GM11168 (cell line): ENCODE data around the gene UBXN11.
"Not testable (repeated sequence)": the region's sequence is repeated elsewhere in the genome, so short reads cannot be mapped to it uniquely, and the experiment has no call there.

Experiments
- in situ Hi-C: fragments of 300-500 bp; cut with MboI; formaldehyde crosslinking; loops from one replicate; pipeline ENCODE4 v1.12.0; 2022; ENCODE audit warnings: low sequenced_read_pairs; ENCODE audit not compliant: unreplicated experiment

The UBXN11 gene

DNA sequence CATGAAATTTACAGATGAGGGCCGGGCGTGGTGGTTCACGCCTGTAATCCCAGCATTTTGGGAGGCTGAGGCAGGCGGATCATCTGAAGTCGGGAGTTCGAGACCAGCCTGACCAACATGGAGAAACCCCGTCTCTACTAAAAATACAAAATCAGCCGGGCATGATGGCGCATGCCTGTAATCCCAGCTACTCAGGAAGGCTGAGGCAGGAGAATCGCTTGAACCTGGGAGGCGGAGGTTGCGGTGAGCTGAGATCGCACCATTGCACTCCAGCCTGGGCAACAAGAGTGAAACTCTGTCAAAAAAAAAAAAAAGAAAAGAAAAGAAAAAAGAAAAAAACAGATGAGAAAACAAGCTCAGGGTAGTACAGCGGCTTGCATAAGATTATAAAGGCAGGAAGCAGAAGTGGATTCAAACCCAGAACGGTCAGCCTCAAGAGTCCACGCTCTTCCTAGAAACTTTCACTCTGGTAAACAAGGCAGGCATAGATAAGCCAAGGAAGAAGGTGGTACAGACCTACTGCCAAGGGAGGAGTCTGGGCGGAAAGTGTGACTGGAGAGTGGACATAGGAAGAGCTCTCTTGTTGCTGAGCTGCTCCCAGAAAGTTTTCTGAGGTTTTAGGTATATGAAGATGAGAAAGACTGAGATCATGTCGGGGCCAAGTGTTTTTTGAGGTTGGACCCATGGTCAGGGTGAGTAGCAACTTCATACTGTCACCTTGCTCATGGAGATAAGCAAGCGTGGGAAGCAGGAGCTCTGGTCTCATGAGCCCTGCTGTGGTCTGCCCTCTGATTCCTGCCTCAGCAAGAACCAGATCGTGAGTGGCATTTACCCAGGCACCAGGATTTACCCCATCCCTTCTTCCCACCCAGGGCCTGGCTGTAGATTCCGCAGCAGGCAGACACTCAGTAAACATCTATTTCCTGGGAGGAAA, 1.8 kb upstream of the UBXN11 start:
- in situ Hi-C loops, result not testable (repeated sequence)

DNA sequence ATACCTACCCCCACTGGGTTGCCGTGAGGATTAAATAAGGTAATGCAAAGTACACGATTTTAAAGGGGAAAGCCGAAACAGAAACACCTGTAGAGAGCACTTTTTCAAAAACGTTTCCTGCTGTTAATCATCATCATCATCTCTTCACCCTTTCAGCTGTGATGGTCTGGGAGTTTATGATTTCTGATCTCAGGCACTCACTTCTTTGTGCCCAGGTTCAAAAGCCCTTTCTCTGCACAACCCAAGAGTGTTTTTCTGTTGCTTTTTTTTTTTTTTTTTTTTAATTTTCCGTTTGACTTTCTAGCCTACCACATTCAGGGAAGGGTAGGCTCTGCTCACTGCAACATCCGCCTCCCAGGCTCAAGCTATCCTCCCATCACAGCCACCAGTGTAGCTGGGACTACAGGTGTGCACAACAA, 936 bp upstream of the UBXN11 start:
- in situ Hi-C loops, result no loop called here

DNA sequence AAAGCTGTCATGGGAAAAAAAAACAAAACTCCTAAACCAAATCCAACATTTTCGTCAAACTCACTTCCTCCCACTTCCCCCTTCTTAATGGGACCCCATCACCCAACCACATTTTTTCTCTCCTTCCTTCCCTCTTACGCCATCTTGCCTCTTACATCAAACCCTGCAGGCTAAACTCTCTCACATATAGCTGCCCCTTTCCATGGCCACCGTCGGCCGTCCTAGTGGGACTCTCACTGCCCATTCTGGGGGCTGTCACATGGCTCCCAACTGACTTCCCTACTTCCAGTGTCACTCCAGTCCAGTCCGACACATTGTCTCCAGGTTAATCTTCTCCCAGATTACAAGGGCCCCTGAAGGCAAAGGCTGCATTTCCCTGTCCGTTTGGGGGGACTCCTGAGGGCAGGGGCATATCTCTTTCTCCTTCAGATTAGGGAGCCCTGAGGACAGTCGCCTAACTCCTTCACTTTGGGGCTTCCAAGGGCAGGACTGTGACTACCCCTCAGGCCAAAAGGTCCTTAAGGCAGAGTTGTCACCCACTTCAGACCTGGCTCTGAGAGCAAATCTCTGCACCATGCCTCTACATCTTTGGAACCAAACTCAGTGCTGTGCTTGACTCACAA, 658 bp downstream of the UBXN11 start:
- in situ Hi-C loops, result no loop called here

DNA sequence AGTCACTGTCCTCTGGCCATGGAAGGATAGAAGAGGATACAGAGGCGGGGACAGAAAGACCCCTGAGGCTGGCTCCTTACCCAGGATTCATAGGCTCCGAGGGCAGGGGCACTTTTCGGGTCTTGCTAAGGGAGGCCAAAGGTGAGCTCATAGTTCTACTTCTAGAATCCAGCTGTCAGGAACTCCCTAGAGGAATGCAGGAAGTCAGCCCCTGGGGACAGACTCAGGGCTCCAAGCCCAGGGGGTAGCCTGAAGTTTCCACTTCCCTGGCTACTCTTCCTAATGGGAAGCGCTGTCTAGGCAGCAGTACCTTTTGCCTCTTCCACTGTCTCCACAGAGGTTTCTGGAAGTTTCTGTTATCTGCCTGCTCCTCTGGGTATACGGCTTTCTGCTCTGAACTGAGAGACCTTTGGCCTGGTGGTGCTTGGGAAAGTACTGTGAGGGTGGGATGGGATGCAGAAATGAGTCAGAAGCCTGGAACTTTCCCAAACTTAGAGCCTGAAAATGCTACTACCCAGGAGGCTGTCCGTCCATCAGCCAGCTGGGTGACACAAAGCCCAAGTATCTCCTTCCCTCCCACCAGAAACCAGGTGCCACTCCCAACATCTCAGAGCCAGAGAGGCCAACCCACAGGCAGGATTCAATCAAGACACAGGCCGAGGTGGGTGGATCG, 3.6 kb downstream of the UBXN11 start:
- in situ Hi-C loops, result no loop called here

DNA sequence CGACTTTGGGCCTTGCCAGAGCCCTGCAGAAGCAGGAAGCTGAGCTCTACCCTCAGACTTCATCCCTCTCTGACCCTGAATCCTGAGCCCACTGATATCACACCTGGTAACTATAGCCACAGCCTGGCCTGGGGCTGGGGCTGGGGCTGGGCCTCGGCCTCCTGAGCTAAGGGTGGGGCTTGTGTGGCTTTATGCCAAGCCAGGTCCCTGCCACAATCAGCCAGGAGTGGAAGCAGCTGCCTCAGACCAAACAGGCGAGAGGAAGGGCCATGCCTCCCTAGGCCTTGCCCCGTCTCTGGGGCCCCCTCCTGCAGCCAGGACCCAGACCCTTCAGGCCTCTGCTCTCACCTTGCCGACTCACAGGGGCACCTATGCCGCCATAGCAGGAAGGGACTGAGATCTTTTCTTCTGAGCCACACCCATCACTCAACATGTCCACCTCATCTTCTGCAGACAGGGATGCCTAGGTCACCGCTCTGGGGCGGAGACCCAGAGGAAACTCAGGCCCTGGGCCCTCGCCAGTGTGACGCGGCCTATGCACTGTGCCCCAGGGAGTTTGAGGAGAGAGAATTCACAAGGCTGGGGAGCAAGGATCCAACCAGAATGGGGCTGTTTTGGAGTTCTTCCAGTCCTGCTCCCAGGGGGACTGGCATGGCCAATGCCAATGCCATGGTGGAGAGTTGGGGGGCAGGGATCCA, 5.7 kb downstream of the UBXN11 start:
- in situ Hi-C loops, result no loop called here

DNA sequence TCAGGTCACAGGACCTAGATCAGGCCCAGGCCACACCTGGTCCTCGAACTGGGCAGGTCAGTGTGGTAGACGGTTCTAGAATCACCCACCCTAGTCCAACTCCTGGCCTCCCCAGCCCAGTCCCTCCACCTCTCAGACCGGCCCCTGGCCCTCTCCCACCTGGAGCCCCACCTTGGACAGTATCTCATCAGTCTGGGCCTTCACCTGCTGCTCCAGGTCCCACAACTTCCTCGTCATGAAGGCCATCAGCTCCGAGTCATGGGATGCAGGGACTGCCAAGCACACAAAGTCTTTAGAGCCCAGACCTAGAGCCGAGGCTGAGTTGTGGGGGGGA, 8.7 kb downstream of the UBXN11 start:
- in situ Hi-C loops, result no loop called here

DNA sequence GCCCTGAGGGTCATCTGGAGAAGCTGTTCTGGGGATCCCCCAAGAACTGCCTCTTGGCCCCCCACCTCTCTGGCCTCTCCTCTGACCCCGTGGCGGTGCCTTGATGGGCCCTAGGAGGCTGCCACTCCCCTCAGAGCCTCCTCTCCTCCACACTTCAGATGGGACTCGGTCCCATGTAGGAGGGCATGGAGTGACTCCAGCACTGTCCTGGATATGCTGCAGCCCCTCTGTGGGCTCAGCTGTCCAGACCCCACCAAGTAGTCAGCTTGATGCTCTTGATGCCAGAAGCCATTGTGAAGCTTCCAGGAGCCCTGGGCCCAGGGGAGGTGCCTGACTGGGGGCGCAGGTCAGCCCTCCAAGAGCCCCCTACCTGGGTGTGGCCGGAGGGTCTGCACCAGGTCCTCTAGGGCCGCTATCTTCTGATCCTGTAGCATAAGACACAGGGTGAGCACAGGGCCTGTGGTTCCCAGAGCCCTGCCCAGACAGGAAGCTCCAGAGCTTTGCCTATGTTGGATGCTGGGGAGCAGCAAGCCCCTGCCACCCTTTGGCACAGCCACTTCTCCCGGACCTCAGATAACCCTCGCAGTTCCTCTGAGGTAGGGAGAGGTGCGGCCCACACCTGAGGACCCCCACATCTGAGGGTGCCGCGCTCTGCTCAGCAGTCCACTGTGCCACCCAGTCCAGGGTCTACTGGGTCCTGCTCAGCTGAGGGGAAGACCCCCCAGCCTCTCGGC, 9.2 kb downstream of the UBXN11 start:
- in situ Hi-C loops, result no loop called here

DNA sequence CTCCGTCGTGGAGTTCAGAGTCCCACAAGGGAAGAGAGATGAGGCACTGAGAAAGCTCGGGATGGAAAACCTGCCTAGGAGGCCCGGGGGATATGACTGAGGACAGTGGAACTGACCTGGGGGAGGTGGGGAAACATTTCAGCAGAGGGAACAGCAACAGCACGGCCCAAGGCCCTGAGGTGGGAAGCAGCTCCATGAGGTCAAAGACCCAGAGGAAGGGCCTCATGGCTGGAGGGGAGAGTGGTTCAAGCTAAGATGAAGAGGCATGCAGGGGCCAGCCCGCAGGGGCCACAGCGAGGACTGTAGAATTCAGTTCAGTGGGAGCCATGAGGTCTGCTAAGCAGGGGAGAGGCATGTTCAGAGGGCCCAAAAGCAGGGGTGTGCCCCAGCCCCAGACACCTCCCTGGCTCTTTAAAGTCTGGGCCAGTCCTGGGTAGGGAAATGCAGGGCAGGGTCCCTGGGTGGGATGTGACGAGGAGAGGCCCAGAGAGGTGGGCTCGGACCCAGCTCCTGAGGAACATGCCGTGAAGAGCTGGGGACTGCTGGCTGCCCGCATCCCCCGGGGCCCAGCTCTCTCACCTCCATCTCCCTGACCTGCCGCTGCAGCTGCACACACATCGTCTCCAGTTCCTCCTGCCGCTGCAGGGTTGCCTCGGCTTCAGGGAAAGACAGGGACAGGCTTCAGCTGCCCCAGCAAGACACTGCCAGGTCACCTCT, 9.9 kb downstream of the UBXN11 start:
- in situ Hi-C loops, result no loop called here

DNA sequence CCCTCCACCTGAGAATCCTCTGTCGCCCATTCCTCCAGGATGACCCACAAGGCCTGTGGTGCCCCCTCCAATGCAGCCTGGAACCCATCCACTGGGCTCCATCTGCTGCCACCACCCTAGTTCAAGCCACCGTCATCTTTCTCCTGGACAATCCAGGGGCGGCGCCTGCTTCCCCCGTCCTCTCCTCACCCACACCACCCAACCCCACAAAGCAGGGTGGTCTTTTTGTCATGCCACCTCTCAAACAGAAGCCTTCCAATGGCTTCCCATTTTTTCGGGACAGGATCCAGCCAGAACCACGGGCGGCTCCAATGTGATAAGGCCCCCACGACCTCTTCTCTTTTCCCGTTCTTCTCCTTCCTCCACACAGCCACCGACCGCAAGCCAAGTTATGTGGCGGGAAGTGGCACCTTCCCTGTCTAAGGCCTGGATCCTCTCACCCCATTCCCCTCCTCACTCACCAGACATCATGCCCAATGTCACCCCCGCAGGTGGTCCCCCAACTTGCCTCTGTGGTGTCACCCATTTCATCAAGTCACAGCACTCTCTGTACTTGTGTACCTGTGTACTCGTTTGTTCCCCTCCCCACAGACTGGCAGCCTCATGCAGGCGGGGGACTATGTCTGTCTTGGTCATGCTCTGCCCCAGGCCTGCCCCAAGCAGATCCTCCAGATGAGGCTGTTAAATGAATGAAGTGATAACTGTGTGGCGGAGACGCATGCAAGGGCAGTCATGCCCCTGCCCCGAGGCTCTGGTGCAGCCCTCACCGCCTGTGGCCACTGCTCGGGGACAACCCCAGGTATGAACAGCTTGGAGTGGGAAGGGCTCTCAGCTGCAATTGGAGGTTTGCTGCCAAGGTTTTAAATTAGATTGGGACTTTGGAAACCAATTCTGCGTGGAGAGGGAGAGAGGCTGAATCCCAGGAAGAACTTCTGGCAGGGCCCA, 11.0 kb downstream of the UBXN11 start:
- in situ Hi-C loops, result no loop called here

DNA sequence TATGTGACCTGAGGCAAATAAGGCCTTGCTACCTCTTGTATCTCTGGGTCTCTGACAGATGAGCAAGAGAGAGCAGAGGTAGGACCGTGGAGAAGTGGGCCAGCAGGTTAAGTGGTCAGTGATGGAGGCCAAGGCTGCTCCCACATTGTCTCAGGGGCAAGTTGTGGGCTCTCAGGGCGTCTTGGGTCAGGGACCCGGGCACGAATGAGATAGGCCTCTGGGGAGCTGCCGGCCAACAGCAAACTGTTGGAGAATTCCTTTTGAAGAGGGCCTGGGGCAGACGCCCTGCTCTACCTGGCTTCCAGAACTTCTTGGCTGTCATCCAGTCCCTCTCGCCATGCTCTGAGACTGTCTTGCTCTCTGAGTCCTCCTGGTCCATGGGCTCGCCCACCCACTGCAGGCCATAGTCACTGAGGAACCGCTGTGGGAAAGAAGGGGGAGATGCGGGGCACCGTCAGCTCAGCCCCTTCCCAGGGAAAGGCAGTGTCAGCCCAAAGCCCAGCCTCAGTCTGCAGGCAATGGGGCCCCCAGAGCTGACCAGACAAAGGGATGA, 12.4 kb downstream of the UBXN11 start:
- in situ Hi-C loops, result no loop called here

DNA sequence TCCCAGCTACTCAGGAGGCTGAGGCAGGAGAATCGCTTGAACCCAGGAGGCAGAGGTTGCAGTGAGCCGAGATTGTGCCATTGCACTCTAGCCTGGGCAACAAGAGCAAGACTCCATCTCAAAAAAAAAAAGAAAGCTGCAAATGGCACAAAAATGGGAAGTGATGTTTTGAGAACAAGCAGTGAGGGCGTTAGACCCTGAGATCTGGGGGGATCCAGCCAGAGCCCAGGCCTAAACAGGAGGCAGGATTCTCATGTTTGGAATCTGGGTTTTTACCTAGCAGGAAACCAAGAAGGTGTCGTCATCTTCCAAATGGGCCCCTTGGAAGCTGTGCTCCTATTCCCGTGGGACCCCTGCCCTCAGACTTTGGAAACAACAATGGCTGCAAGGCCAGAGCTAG, 13.7 kb downstream of the UBXN11 start:
- in situ Hi-C loops, result not testable (repeated sequence)

DNA sequence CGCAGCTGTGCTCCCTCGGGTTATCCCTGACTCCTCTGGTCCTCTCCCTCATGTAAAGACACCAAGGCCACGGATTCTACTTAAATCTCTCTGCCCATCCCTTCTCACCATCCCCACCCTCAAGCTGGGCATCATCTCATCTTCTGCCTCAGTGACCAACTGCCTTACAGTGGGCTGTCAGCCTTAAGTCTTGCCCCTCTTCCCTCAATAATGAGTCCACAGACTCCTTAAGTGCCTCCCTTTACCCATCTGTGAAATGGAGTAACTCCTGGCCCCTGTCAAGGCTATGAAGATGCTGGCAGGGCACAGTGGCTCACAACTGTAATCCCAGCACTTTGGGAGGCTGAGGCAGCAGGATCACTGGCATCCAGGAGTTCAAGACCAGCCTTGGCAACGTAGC, 14.5 kb downstream of the UBXN11 start:
- in situ Hi-C loops, result no loop called here

DNA sequence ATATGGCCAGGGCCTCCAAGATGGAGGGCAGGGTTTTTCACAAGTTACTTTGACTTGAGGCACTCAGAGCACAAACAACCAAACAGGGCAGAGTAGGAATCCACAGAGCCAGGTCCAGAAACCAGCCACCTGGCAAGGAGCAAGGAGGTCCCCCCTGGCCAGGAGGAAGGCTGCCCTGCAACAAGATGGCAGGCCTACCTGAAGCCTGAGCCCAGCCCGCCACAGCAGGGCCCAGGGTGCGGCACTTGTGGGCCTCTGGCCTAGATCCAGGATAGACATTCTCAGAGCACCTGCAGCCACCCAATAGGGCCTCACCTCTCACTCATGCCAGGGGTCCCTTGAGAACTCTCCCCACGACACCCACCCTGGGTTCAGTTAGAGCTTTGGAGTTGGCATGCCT, 15.0 kb downstream of the UBXN11 start:
- in situ Hi-C loops, result no loop called here

DNA sequence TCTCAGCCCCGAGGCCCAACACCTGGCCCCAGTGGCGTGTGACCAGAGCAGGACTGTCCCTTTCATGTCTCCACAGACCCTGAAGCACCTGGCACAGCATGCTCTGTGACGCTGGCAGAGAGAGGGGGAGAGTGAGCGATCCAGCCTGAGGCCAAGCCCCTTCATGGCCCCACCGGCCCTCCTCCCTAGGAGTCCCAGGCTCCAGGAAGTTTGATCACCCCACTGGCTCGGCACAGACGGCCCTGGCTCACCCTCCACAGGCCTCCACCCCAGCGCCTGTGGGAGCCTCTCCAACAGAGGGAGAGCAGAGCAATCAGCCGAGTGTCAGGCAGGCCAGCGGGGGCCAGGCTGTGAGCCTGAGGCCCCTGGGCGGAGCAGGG, 15.6 kb downstream of the UBXN11 start:
- in situ Hi-C loops, result no loop called here

DNA sequence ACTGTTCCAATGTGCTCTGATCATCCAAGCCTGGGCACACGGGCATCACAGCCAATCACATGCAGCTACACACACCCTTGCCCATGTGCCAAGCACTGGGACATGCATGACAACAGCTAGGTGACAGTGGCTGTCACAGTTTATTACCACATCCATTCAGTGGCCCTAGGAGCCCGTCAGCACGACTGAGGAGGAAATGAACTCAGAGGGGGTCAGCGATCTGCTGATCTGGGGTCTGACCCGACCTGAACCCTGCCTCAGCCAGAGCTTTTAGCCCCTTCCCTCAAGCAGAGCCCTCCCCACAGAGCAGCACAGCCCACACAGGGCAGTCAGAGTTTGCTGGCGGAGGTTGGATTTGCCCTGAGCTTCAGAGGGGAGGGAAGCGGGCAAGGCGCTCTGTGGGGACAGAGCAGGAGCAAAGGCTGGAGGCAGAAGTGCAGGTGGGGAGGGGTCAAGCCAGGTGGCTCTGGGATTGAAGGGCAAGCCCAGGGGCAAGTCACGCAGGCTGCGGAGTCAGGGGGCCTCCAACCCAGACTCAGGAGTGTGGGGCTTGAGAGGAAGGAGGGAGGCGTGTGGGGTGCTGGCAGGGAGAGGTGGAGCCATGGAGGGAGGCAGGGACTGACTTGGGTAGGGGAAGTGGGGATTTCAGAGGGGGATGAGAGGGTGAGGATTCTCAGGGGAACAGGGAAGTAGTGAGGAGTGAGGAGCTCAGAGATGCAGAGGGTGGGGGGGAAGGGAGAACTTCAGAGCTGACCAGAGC, 16.1 kb downstream of the UBXN11 start:
- in situ Hi-C loops, result no loop called here

DNA sequence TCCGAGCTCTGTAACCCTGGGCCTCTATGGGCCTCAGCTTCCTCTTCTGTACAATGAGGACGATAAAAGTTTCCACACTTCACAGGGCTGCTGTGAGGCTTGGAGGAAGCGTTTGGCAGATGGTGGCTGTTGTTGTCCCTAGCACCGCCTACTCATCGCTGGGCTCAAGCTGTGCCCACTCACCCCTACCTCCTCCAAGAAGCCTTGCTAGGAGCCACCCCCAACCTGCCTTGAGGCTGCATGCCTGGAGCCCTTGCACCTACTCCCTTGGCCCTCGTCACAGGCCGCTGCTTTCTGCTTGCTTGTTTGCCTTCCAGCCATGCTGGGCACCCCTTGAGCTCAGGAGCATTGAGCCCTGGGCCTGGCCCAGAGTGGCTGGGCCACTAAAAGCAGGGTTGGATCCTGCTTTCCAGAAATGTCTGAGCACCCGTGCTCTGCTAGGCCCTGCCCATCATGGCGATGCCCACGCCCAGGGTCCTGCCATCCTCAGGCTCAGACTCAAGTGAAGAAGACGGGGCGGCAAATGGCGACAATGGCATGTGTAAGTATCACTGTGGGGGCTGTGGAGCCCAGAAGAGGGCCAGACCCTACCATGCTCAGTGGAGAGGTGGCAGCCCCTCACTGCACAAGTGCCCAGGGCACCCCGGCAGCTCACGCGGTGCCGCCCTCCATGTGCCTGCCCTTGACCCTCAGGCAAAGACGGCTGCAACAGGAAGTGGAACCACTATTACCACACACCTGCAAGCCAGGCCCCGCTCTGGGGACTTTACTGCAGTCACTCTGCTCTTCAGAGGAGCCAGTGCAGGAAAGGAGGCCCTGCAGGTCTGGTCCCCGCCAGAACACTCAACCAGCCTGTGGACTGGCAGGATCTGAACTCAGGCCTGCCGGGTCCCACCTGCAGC, 17.0 kb downstream of the UBXN11 start:
- in situ Hi-C loops, result no loop called here
